Jurkat, Clone E6-1 (cell line): ENCODE data around the gene CFAP58.

Source experiments
- DNase-seq: peaks from one replicate; pipeline ENCODE4 v3.0.0-alpha.2; 2011; ENCODE audit warnings: low read depth, low spot score
- H3K4me3 ChIP-seq: 2 replicates; pipeline ENCODE4 v1.5.1; 2011; ENCODE audit warnings: mild to moderate bottlenecking, low read length, control low read depth, moderate library complexity

CFAP58 gene

GRCh38 chr10:104349623-104350126 lies 4.0 kb upstream of the CFAP58 start:
- no peak overlapping the region for H3K4me3 ChIP-seq
- DNase-seq = no peak

GRCh38 chr10:104350127-104350635 lies 3.5 kb upstream of the CFAP58 start:
- H3K4me3 ChIP-seq = no peak overlapping the region

GRCh38 chr10:104351061-104351702 lies 2.5 kb upstream of the CFAP58 start:
- no peak for DNase-seq
- no peak overlapping the region for H3K4me3 ChIP-seq

More at GRCh38 chr10:104350127-104350635, 3.5 kb upstream of the CFAP58 start:
- DNase-seq = peak; percentile 65

GRCh38 chr10:104351919-104352318 lies 1.7 kb upstream of the CFAP58 start:
- H3K4me3 ChIP-seq = no peak overlapping the region; the same call in 1 of the 2 replicates
- DNase-seq = no peak

GRCh38 chr10:104359811-104360210 lies 6.2 kb downstream of the CFAP58 start:
- H3K4me3 ChIP-seq = no peak overlapping the region
- no peak for DNase-seq

- no peak for DNase-seq
- H3K4me3 ChIP-seq = no peak overlapping the region
These were observed 14.3 kb downstream of the CFAP58 start for GRCh38 chr10:104367904-104368303.

GRCh38 chr10:104368381-104368780 lies 14.7 kb downstream of the CFAP58 start:
- no peak for DNase-seq
- no peak overlapping the region for H3K4me3 ChIP-seq

- no peak overlapping the region for H3K4me3 ChIP-seq
- DNase-seq = no peak
These were observed 18.1 kb downstream of the CFAP58 start for GRCh38 chr10:104371753-104372152.

GRCh38 chr10:104374591-104374990 lies 21.0 kb downstream of the CFAP58 start:
- no peak overlapping the region for H3K4me3 ChIP-seq
- no peak for DNase-seq

GRCh38 chr10:104376784-104377300 lies 23.2 kb downstream of the CFAP58 start:
- no peak overlapping the region for H3K4me3 ChIP-seq
- DNase-seq = no peak

- no peak overlapping the region for H3K4me3 ChIP-seq
- DNase-seq = no peak
These were observed 26.7 kb downstream of the CFAP58 start for GRCh38 chr10:104380336-104380735.

GRCh38 chr10:104387130-104387888 lies 33.7 kb downstream of the CFAP58 start:
- H3K4me3 ChIP-seq = no peak overlapping the region
- DNase-seq = peak; percentile 54

GRCh38 chr10:104388830-104389229 lies 35.2 kb downstream of the CFAP58 start:
- DNase-seq = no peak
- no peak overlapping the region for H3K4me3 ChIP-seq

- H3K4me3 ChIP-seq = no peak overlapping the region
- peak; percentile 76 for DNase-seq
These were observed 37.7 kb downstream of the CFAP58 start for GRCh38 chr10:104391150-104391968.

GRCh38 chr10:104391969-104392296 lies 38.3 kb downstream of the CFAP58 start:
- DNase-seq = no peak
- no peak overlapping the region for H3K4me3 ChIP-seq

GRCh38 chr10:104393387-104393786 lies 39.8 kb downstream of the CFAP58 start:
- no peak overlapping the region for H3K4me3 ChIP-seq
- DNase-seq = no peak

GRCh38 chr10:104396581-104396980 lies 42.9 kb downstream of the CFAP58 start:
- H3K4me3 ChIP-seq = no peak overlapping the region
- no peak for DNase-seq

GRCh38 chr10:104403636-104404035 lies 50.0 kb downstream of the CFAP58 start:
- no peak for DNase-seq

More at GRCh38 chr10:104403636-104404035, 50.0 kb downstream of the CFAP58 start:
- no peak overlapping the region for H3K4me3 ChIP-seq
